HL-60/S4 treated with retinoic acid at 250 ng/mL for 4 days and 3 days (cell line): ENCODE data around the gene CRACR2A.

Experiments used
- in situ Hi-C: fragments of 300-500 bp; cut with MboI; formaldehyde crosslinking; loops from 2 replicates; pipeline ENCODE4 v1.7.0; 2022; ENCODE audit warnings: low sequenced_read_pairs

The CRACR2A gene

GRCh38 chr12:3753544-3754284 lies 805 bp upstream of the CRACR2A start:
- in situ Hi-C loops, result no loop called here

GRCh38 chr12:3752096-3752709 lies 706 bp downstream of the CRACR2A start:
- in situ Hi-C loops, result no loop called here

- in situ Hi-C loops, result no loop called here
Observed at GRCh38 chr12:3751151-3752095, 1.5 kb downstream of the CRACR2A start.

GRCh38 chr12:3750616-3751015 lies 2.3 kb downstream of the CRACR2A start:
- in situ Hi-C loops, result no loop called here

- in situ Hi-C loops, result no loop called here
Observed at GRCh38 chr12:3748620-3749019, 4.3 kb downstream of the CRACR2A start.

DNA sequence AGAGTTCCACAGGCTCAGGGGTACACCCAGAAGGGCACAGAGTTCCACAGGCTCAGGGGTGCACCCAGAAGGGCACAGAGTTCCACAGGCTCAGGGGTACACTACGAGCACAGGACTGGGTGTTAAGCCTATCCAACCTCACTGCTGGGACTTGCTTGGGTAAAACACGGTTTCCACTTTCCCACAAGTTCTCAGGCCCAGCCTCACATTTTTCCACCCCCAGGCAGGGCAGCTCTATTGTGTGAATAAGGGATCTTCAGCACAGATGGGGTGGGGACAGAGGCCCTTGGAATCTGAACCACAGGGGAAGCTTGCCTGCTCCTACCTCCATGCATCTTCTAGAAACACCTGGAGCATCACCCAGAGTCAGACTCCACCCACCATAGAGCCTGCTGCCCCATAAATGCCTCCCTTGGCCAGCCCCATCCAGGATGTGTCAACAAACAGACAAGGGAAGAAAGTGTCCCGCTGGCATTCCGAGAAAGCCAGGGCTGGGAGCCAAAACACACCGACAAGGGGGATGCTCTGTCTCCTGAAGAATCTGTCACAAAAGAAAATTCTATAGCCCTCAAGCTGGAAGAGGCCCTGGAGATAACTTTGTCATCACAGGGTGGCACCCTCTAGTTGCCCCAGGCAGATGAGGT lies 4.8 kb downstream of the CRACR2A start:
- in situ Hi-C loops, result no loop called here

GRCh38 chr12:3747543-3747942 lies 5.4 kb downstream of the CRACR2A start:
- in situ Hi-C loops, result no loop called here

- in situ Hi-C loops, result no loop called here
Observed at GRCh38 chr12:3746758-3747157, 6.2 kb downstream of the CRACR2A start.

- in situ Hi-C loops, result no loop called here
Observed at GRCh38 chr12:3745152-3745551, 7.8 kb downstream of the CRACR2A start.

GRCh38 chr12:3744229-3744901 lies 8.5 kb downstream of the CRACR2A start:
- in situ Hi-C loops, result no loop called here

- in situ Hi-C loops, result no loop called here
Observed at GRCh38 chr12:3743803-3744202, 9.1 kb downstream of the CRACR2A start.

DNA sequence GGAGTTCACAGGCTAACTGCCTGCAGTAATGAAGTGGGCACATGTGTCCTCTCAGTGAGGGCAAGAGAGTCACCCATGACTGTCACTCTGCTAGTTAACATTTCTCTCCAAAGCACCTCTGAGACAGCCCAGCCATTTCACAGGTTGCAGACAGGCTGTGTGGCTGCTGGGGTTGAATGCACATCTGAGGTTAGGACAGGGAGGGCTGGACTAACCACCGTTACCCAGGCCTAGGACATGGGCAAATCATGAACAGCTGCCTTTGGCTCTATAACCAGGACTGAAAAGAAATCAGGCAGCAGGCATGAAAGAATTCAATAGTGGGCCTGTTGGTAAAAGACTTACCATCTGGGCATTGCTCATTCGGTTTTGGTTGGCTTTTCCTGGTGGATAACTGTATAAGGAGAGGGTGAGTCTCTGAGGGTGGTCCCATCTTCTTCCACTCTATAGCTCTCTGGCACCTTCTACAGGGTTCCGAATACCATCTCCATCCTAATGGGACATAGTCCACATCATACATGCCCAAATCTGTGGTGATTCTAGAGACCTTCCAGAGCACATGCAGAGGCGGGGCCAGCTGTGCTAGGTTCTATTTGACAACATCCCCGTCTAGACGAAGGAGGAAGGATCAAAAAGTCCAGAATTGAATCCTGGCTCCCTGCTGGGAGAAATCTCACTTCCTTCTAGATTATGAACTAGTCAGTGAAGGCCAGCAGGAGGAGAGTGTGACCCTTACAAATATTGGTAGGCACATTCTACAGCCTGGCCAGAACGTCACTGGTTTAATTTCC lies 10.8 kb downstream of the CRACR2A start:
- in situ Hi-C loops, result no loop called here

DNA sequence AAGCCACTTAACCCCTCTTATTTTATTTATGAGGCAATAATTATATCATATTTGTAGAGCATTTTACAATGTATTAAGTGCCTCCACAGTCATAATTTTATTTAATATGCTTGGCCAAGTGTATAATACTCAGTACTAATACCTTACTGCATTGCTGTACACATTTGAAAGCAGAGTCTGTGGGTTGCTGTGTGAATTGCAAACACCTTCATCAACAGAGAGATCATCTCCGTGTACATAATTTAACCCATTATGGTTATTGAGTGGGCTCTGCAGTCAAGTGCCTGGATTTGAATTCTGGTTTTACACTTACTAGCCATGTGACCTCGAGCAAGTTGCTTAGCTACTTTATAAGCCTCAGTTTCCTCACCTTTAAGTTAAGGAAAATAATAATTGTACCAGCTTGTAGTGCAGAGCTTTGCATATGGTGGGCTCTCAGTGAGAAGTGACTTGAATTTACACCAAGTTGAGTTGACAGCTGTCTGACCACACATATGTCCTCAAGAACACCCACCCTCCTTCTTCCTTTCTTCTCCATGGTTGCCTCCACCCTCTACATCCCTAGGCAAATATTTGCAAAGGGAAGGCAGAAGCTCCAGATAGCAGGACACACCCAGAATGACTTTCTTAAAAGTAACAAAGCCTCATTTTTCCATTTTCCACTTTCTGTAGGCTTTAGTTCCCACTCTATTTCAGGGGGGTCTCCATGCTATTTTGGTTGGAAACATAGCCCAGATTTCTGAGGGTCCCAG lies 12.3 kb downstream of the CRACR2A start:
- in situ Hi-C loops, result no loop called here

DNA sequence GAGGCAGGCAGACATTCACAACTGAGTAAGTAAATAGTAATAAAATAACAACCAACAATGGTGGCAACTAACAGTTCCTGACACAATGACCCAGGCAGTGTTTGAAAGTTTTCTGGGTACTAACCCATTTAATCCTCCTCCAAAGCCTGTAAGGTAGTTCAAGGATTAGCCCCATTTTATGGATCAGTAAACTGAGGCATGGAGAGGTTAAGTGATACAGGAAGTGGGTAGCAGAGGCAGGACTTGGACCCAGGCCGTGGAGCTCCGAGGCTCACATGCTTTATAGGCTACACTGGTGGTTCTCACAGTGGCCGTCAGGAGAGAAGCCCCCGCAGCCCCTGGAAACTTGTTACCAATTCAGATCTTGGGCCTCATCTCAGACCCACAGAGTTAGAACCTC lies 17.5 kb downstream of the CRACR2A start:
- in situ Hi-C loops, result no loop called here

- in situ Hi-C loops, result no loop called here
Observed at GRCh38 chr12:3732901-3733300, 20.0 kb downstream of the CRACR2A start.

DNA sequence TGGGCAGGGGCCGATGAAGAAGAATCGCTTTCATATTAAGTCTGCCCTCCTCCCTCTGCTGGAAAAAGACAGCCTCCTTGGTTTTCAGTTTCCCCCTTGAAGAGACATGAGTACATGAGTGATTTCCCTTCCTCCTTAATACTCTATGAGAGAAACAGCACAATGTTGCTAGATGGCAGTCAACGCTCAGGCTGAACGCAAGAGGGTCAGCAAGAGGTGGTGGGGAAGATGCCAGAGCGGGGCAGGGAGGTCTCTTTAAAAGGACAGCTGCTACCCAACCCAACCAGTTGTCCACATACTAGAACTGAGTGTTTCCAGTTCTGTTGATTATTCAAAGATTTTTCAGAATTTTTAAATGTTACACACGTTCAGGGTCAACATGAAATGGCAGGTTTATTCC lies 22.8 kb downstream of the CRACR2A start:
- in situ Hi-C loops, result no loop called here

- in situ Hi-C loops, result no loop called here
Observed at GRCh38 chr12:3728686-3729085, 24.2 kb downstream of the CRACR2A start.

DNA sequence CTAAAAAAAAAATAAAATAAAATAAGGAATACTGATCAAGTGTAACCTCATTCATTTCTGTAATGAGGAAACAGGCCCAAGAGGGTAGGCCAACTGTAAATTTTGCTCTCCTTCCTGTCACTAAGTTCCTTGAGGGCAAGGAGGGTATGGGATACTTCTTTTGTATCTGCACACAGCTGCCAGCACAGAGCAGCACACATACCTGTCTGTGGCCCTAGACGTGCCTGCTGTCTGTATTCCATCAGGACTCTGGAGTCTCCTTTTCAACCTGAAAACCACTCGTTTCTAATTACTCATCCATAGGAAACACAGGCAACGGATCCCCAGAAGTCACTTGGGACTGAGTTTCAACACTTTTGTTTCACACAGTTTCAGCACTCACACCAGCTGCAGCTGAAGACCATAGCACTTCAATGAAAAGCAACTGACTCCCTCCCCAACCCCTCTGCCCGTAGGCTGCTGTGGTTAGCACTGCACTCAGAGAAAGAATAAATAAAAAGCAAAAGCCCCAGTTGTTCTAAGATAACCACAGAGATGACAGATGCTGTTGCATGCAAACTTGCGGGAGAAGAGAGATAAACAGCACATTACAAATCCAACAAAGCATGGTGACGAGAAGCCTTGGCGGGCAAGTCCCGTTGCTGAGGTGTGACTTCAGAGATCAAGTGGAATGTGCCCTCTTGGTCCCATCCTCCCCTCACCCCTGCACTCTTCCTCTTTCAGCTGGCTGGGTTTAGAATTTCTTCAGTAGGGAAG lies 24.9 kb downstream of the CRACR2A start:
- in situ Hi-C loops, result no loop called here
